PC-3 (cell line): Measurements from ENCODE around the gene CFAP46.

ENCODE experiments used
- EZH2 ChIP-seq: fragments of 300-600 bp; sonication (generic); IDR thresholded peaks from one replicate; pipeline ENCODE4 v1.6.1; 2017; ENCODE audit warnings: antibody characterized with exemption, mild to moderate bottlenecking, low read length; ENCODE audit not compliant: unreplicated experiment
- TF ChIP-seq, protein P1 (sequence below): fragments of 300-600 bp; sonication (generic); conservative IDR thresholded peaks from 2 replicates; pipeline ENCODE4 v1.5.1; 2017; ENCODE audit warnings: antibody characterized with exemption, low read depth, mild to moderate bottlenecking, low read length

DNA sequence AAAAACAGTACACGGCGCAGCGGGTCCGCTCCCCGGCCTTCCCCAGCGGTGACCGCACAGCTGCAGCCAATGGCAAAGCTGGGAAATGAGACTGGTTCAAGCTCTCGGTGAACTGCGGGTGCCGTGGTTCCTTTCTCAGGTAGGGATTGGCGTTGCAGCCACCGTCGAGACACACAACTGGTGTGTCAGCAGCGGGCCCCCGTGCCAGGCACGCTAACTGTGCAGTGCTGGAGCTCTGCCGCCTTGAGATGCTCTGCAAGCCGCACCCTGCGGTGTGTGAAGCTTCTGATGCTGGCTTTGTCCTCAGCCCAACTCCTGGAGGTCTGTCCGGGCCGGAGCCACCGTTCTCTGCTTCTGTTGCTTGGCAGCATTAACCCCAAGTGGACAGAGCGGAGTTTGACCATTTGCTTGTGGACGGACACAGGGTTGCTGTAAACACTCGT lies 135.8 kb downstream of the CFAP46 start:
- TF ChIP-seq EZH2 = no peak
- TF ChIP-seq, protein P1, sequence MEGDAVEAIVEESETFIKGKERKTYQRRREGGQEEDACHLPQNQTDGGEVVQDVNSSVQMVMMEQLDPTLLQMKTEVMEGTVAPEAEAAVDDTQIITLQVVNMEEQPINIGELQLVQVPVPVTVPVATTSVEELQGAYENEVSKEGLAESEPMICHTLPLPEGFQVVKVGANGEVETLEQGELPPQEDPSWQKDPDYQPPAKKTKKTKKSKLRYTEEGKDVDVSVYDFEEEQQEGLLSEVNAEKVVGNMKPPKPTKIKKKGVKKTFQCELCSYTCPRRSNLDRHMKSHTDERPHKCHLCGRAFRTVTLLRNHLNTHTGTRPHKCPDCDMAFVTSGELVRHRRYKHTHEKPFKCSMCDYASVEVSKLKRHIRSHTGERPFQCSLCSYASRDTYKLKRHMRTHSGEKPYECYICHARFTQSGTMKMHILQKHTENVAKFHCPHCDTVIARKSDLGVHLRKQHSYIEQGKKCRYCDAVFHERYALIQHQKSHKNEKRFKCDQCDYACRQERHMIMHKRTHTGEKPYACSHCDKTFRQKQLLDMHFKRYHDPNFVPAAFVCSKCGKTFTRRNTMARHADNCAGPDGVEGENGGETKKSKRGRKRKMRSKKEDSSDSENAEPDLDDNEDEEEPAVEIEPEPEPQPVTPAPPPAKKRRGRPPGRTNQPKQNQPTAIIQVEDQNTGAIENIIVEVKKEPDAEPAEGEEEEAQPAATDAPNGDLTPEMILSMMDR = no peak
